Endothelial cell (in vitro differentiated cells): ENCODE measurements around the gene RPSA. TPM values are rescaled to one million over a fixed set of nuclear protein-coding genes. Genes with fewer than 3 reads are reported as not detected.

Experiments used
- DNase-seq: peaks from one replicate; pipeline ENCODE4 v3.0.0; 2021; ENCODE audit warnings: low spot score
- H3K27ac Mint-ChIP-seq: one replicate; pipeline ENCODE4 v1.8.0; 2021; ENCODE audit warnings: mixed read lengths, inconsistent platforms; ENCODE audit not compliant: unreplicated experiment
- H3K27me3 Mint-ChIP-seq: one replicate; pipeline ENCODE4 v1.8.0; 2021; ENCODE audit warnings: mild to moderate bottlenecking, moderate library complexity, mixed read lengths, inconsistent platforms; ENCODE audit not compliant: unreplicated experiment
- H3K36me3 Mint-ChIP-seq: one replicate; pipeline ENCODE4 v1.8.0; 2021; ENCODE audit warnings: mild to moderate bottlenecking, low read depth, mixed read lengths, inconsistent platforms; ENCODE audit not compliant: unreplicated experiment
- H3K4me1 Mint-ChIP-seq: one replicate; pipeline ENCODE4 v1.8.0; 2021; ENCODE audit warnings: mild to moderate bottlenecking, mixed read lengths, inconsistent platforms; ENCODE audit not compliant: unreplicated experiment
- H3K4me3 Mint-ChIP-seq: one replicate; pipeline ENCODE4 v1.8.0; 2021; ENCODE audit warnings: mild to moderate bottlenecking, mixed read lengths, inconsistent platforms; ENCODE audit not compliant: unreplicated experiment
- H3K9me3 Mint-ChIP-seq: one replicate; pipeline ENCODE4 v1.8.0; 2021; ENCODE audit warnings: mixed read lengths, inconsistent platforms; ENCODE audit not compliant: unreplicated experiment
- CTCF ChIP-seq: fragments of 200-600 bp; sonication (generic); IDR thresholded peaks from one replicate; pipeline ENCODE4 v1.5.0; 2021; ENCODE audit warnings: antibody characterized with exemption; ENCODE audit not compliant: unreplicated experiment
- total RNA-seq: library from RNA; stranded (reverse); fragmentation: NEBNext Ultra II Directional; extraction: Animal tissue kit (Norgen Biotek cat#: 25700); gene quantifications from one replicate; pipeline ENCODE4 v1.2.1, GENCODE V29; 2021; ENCODE audit not compliant: unreplicated experiment

Gene RPSA
- total RNA-seq, 1 donor from 2014 or later: 2,445 TPM

- peaks cover 4% of the 10 kb centered on the region for H3K27me3 Mint-ChIP-seq
- H3K9me3 Mint-ChIP-seq: no peaks in the 10 kb centered on the region
- peak; percentile 98 for DNase-seq
- H3K27ac Mint-ChIP-seq: peak overlapping the region; percentile 92
- H3K36me3 Mint-ChIP-seq: peaks cover 4% of the 10 kb centered on the region
- no peak for TF ChIP-seq CTCF
- peak overlapping the region; percentile 98 for H3K4me3 Mint-ChIP-seq
- peaks cover 19% of the 10 kb centered on the region for H3K4me1 Mint-ChIP-seq
Measured at GRCh38 chr3:39383881-39384664, 22.4 kb upstream of the RPSA start.

GRCh38 chr3:39384665-39385000, 21.9 kb upstream of the RPSA start:
- H3K27me3 Mint-ChIP-seq: peaks cover 4% of the 10 kb centered on the region
- DNase-seq: no peak
- peaks cover 24% of the 10 kb centered on the region for H3K4me1 Mint-ChIP-seq
- H3K4me3 Mint-ChIP-seq: peak overlapping the region; percentile 84
- H3K9me3 Mint-ChIP-seq: no peaks in the 10 kb centered on the region
- no peak for TF ChIP-seq CTCF
- peaks cover 8% of the 10 kb centered on the region for H3K36me3 Mint-ChIP-seq
- no peak overlapping the region for H3K27ac Mint-ChIP-seq

DNA sequence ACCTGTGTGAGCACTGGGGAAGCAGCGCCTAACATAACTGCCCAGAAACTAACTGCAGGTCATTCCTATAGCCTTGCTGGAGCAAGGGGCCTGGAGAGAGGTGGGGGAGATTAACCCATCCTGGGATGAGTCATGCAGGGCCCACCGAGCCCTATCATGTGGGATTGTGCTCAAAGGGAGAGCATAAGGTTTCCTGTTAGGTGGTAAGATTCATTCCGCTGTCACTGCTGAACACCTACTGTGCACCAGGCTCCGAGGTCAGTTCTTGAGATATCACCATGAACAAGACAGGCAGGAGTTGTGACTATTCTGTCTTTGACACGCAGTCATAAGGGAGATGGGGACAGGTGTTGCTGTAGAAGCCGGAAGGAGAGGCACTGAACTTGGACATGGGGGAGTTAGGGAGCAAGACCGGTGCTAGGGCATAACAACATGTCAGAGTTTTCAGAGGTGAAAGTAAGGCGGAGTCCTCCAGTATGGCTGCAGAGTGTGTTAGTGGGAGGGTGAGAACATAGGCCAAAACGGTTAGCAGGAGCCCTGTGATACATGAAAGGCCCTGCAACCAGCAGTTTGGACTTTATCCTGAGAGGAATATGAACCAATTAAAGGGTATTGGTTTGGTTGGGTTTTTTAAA, 20.9 kb upstream of the RPSA start:
- H3K27me3 Mint-ChIP-seq: peaks cover 4% of the 10 kb centered on the region
- H3K4me3 Mint-ChIP-seq: no peak overlapping the region
- H3K27ac Mint-ChIP-seq: no peak overlapping the region
- H3K9me3 Mint-ChIP-seq: no peaks in the 10 kb centered on the region
- peaks cover 13% of the 10 kb centered on the region for H3K36me3 Mint-ChIP-seq
- DNase-seq: no peak
- H3K4me1 Mint-ChIP-seq: peaks cover 28% of the 10 kb centered on the region
- no peak for TF ChIP-seq CTCF

- no peak for DNase-seq
- H3K27ac Mint-ChIP-seq: no peak overlapping the region
- peaks cover 20% of the 10 kb centered on the region for H3K36me3 Mint-ChIP-seq
- H3K9me3 Mint-ChIP-seq: no peaks in the 10 kb centered on the region
- H3K27me3 Mint-ChIP-seq: peaks cover 2% of the 10 kb centered on the region
- no peak overlapping the region for H3K4me3 Mint-ChIP-seq
- H3K4me1 Mint-ChIP-seq: peaks cover 33% of the 10 kb centered on the region
- TF ChIP-seq CTCF: no peak
Measured at GRCh38 chr3:39386318-39386717, 20.2 kb upstream of the RPSA start.

DNA sequence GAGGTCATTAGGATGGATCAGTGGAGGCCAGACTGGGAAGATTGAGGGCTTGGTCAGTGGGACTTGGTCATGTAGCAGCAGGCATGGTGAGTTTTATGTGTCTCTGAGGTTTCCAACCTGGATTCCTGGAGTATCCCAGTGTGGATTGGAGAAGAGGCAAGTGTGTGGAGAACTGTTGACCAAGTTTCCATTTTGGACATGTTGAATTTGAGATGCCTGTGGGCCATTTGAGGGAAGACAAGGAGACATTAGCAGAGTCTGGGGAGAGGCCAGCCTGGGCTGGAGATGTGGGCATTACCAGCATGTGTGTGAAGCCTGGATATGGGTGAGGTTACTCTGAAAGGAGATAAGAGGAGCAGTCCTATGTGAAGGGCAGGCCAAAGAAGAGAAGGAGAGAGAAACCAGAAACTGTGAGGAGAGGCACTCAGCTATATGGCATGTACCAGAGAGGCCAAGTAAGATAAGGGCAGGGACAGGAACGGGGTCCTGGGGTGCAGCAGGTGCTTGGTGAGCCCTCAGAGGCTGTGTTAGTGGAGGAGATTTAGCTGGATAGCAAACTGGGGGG, 19.0 kb upstream of the RPSA start:
- Mint-ChIP-seq H3K4me1 (peaks cover 31% of the 10 kb centered on the region), H3K4me3 (no peak overlapping the region), H3K27ac (no peak overlapping the region), H3K9me3 (no peaks in the 10 kb centered on the region), H3K27me3 (peaks cover 2% of the 10 kb centered on the region), H3K36me3 (peaks cover 26% of the 10 kb centered on the region)
- no peak for TF ChIP-seq CTCF
- no peak for DNase-seq
